HG03159 (cell line): ENCODE measurements around the gene CHAF1A.

Experiments
- ATAC-seq: cut with Tn5 transposase; IDR thresholded peaks from one replicate; pipeline ENCODE4 v1.9.1; 2021; ENCODE audit warnings: mild to moderate bottlenecking, moderate library complexity; ENCODE audit not compliant: unreplicated experiment

CHAF1A gene

DNA sequence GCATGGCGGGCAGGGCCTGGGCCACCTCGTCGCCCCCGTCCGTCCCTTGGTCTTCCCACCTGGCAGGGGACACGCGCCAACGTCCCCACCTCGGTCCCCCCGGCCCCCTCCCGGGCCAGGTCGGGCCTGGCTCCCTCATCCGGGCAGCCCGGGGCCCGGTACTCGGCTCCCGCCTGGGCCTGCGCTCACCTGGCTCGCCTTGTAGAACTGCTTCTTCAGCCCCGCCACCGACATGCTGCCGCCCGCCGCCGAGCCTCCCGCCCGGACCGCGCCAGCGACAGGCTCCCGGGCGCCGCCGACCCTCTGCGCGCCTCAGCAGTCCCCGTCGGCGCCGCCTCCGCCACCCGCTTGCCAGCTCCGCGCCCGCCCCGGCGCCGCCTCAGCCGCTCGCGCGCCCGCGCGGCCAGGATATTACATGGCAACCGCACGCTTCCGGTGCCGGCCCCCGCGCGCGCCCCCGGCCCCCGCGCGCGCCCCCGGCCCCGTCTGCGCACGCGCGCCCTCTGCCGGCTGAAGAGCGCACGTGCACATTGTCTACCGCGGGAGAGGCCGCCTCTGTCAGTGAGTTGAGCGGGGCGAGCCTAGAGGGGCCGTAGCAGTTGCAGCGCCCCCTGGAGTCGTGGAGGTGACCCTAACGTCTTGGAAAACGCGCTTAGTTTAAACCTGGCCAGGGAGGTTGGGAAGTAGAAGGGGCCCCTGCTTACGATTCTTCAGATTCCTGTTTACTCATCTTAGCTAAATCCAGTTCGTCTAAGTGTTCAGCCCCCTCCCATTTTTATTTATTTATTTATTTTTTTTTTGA is 2.1 kb upstream of the CHAF1A start, which contains the start of gene SH3GL1:
Gene SH3GL1, minus strand, starts transcription at position 413 of the 802 bp plus-strand sequence. Its CDS starts 179 bp downstream, at position 234.
- ATAC-seq, result peak; percentile 52

DNA sequence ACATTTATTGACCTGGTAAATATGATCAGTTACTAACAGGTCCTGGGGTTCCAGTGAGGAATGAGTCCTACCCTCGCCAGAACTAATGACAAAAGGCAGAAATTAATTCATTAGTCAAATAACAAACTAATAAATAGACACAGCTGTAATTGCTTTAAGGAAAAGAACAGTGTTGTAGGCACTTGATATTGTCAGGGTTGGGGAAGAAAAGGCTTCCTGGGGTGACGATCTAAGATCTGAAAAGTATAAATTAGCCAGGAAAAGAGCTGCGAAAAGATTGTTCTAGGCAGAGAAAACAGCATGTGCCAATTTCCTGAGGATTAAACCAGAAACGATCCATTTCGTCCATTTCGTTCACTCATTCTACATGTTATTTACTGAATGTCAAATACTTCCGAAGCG is 670 bp upstream of the CHAF1A start:
- no peak for ATAC-seq

DNA sequence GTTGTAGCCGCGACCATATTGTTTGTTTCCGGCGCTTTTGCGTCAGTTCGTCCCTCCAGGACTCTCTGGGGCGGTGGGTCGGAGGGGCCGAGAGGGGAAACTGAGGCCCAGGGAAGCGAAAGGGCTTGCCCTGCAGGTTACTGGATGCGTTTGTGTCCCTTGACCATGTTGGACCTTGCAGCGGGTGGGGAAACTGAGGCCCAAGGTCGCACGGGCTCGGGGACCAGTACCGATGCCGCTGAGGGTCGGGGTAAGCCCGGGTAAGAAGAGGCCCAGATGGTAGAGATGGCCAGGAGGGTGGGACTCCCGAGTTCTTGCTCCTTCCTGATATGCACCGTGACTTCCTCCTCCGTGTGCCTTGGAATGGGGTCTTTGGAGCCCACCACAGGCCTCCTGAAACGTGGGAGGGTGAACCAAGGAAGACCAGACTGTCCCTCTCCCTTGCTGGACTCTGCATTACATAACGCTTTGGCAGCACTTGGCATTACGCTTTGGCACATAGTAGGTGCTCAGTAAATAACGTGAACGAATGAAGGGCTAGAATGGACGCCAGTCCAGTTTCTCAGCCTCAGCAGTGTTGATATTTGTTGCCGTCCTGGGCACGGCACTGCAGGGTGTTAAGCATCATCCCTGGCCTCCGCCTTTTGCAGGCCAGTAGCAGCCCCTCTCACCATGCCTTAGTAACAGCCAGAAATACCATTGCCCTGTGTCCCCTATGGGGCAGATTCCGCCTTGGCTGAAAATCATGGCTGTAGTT is 743 bp downstream of the CHAF1A start:
- no peak for ATAC-seq

DNA sequence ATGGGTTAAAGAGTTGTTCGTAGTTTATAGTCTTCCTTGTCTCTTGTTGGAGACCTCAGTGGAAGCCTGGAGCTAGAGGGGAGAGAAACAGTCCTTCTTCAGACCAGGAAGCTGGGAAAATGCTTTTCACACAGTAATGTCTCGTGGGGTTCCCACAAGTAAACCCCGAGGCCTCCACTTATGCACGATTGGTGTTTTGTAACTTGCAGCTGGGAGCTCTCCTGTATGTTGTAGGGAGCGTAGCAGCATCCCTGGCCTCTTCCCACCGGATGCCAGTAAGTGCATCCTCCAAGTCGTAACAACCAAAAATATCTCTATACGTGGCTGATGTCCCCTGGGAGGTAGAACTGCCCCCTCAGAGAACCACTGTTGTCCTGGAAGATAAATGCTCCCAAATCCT is 3.5 kb downstream of the CHAF1A start:
- ATAC-seq, result no peak

DNA sequence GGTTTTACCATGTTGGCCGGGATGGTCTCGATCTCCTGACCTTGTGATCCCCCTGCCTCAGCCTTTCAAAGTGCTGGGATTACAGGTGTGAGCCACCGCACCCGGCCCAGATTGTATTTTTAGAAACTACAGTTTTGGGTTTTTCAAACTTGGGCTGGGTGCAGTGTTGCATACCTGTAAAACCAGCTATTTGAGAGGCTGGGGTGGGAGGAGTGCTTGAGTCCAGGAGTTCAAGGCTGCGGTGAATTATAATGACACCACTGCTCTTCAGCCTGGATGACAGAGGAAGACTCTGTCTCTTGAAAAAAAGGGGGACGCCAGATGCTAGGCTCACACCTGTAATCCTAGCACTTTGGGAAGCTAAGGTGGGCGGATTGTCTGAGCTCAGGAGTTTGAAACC is 4.2 kb downstream of the CHAF1A start:
- ATAC-seq, result no peak

DNA sequence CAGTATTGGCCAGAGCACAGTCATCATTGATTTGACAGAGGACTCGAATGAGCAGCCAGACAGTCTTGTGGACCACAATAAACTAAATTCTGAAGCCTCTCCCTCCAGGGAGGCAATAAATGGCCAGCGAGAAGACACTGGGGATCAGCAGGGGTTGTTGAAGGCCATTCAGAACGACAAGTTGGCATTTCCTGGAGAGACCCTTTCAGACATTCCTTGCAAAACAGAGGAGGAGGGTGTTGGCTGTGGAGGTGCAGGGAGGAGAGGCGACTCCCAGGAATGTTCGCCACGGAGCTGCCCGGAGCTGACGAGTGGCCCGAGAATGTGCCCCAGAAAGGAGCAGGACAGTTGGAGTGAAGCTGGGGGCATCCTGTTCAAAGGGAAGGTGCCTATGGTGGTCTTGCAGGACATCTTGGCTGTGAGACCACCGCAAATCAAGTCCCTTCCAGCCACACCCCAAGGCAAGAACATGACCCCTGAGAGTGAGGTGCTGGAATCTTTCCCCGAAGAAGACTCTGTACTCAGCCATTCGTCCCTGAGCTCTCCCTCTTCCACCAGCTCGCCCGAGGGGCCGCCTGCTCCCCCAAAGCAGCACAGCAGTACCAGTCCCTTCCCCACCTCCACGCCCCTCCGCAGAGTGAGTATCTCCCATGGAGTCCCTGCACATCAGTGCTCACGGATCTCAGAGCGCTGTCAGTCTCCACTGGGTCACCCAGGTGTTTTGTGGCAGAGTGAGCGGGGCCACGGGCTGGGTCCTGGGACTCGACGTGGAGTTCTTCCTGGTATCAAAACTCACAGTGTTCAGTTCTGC is 6.9 kb downstream of the CHAF1A start:
- ATAC-seq, result no peak

DNA sequence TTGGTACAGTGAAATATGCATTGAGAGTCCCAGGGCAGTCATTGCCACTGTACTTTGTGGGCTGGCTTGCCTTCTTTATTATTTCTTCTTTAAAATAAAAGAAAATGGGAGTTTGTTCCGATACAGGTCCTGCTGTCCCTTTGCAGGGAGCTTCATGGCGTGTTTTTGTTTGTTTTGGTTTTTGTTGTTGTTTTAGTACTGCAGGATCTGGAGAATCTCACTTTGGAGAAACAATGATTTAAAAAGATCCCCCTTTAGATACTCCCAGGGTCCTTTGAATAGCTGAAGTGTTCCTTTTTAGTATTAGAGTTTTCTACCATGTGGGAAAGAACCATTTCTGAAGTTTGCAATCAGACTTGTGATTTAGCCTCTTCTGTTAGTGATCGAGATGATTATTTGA is 11.1 kb downstream of the CHAF1A start:
- no peak for ATAC-seq

DNA sequence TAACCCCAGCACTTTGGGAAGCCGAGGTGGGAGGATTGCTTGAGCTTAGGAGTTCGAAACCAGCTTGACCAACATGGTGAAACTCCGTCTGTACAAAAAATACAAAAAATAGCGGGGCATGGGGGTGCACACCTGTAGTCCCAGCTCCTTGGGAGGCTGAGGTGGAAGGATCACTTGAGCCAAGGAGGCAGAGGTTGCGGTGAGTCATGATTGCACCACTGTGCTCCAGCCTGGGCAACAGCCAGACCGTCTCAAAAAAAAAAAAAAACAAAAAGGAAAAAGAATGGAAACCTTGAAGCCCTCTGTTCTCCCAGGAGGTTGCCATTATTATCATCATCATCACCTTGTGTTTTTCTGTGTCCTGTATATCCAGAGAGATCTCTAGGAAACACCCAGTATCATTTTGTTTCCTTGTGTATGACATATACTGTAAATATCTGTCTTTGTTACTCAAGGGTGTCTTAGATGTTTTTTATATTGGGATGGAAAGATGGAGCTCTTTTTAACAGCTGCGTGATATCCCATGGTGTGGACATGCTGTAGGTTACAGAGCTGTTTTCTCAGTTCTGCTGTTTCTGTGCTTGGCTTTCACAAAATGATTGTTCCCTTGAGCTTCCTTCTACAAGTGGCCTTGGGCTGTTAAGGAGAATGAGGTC is 11.8 kb downstream of the CHAF1A start:
- no peak for ATAC-seq

DNA sequence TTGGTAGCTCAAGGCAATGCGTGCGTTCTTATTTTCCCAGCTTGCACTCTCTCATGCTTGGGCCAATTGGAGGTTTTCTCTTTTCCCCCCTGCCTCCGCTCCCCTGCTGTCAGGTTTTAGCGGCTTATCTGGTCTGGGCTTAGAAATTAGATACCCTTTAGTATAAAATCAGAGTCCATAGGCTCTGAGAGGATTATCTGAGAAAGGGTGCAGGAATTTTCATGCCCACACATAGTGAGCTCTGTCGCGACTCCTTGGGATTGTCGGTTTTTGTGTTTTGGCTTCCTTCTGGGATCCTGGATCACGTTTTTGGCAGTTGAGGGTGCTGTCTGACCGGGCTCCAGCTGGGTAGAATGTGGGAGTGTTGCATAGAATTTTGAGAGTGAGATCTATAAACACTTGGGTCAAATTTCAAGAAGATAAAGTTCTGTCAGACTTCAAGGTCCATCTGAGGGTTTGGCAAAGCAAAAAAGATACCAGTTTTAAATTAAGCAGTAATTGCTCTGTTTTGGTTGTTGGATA is 12.4 kb downstream of the CHAF1A start:
- no peak for ATAC-seq

DNA sequence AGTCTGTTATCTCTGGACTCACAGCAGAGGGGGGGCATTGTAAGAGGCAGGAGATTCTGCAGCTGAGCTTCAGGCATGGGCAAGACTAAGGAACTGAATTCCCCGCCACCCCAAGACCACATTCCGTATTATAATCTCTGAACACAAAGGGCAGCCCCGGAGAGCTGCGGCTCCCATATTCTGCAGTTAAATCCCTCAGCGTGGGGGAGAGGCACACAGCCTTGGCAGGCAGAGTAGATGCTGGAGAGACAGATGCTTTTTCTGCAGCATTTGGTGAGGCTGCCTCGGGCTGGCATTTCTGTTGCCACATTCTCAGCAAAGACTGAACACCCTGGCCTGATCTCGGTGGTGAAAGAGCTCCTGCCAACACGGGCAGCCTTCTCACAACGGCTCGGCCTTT is 12.9 kb downstream of the CHAF1A start:
- ATAC-seq, result no peak

DNA sequence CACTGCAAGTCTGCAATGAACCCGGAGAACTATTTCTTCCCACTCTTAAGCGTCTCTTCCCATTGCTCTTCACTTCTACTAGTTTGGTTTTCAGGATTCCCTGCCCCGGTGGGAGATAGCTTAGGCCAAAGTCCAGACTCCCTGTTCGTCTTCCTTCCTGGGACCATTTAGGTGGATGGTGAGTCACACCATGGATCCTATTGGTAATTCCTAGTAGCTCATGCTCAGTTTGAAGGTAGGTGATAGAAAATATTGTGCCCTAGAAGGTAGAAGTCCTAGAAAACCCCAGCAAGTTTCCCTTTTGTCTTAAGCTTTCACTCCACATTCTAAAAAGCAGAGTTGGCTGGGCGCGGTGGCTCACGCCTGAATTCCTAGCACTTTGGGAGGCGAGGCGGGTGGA is 13.8 kb downstream of the CHAF1A start:
- ATAC-seq, result no peak

DNA sequence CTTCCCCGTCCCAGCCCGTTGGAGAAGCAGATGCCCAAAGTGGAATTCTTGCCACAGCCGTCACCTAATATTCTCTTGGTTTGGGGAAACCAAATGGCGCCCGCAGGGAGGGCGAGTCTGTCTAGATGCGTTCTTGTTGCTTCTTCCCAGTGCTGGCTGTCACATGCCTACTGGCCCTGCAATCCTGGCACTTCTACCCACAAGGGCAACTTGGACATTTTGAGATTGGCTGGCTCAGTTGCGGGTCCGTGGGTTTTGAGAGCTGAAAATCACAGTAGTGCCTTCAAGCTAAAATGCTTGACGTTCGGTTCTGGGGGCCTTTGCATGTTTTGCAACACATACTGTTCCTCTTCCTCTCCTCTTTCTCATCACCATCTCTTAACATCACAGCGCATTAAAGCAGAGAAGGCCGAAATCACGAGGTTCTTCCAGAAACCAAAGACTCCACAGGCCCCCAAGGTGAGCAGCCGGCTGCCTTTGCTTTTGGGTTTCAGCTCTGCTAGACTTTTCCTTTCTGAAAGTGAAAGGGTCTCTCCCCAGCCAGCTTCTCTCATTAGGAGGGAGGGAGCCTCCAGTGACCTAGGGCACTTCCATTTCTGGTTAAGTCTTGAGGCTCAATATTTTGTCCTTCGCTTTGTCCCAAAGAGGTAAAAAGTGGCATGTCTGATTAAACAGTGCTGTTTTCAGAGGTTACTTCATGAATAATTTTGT is 21.1 kb downstream of the CHAF1A start:
- ATAC-seq, result no peak

DNA sequence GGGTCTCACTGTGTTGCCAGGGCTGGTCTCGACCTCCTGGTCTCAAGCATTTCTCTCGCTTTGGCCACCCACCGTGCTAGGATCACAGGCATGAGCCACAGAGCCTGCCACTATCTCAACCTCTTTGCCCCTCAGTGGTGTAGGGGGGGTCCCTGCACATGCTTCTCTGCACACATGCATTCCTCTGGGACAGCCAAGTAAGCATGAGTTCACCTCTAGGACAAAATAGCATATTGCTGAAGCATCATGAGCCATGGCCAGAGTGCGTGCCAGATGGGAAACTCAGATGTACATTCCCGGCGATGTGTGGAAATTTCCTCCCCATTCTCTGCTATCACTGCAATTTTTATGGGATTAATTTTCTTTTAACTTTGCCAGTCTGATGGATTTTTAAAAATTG is 23.1 kb downstream of the CHAF1A start:
- no peak for ATAC-seq

DNA sequence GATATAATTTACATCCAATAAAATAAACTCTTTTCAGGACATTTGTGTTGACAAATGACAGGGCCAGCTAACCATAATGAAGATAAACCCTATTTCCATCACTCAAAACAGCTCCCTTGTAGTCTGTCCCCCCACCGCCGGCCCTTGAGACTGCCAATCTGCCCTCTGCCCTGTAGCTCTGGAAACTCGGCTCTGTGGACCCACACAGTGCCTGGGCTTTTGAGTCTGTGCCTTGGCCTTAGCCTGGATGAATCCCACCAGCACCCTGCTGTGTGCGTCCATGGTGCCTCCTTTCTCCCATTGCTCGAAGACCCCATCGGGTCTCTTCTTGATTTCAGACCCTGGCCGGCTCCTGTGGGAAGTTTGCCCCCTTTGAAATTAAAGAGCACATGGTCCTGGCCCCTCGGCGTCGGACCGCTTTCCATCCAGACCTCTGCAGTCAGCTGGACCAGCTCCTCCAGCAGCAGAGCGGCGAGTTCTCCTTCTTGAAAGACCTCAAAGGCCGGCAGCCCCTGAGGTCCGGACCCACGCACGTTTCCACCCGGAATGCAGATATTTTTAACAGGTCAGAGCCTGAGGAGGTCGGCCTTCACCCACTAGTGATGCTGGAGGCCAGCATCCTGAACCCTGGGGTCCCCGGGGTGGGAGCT is 26.0 kb downstream of the CHAF1A start:
- no peak for ATAC-seq

DNA sequence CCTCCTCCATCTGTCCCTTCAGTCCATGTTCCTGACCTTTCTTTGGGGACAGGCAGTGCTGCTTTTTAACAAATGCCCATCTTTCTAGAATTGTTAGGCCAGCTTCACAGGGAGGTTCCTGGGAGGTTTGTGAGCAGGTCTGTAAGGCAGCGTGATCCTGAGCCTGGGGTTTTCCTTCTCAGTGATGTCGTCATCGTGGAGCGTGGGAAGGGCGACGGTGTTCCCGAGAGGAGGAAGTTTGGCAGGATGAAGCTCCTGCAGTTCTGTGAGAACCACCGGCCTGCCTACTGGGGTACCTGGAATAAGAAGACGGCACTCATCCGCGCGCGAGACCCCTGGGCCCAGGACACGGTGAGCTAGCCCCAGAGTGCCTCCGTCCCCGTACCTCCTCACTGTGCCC is 26.8 kb downstream of the CHAF1A start:
- ATAC-seq, result no peak

DNA sequence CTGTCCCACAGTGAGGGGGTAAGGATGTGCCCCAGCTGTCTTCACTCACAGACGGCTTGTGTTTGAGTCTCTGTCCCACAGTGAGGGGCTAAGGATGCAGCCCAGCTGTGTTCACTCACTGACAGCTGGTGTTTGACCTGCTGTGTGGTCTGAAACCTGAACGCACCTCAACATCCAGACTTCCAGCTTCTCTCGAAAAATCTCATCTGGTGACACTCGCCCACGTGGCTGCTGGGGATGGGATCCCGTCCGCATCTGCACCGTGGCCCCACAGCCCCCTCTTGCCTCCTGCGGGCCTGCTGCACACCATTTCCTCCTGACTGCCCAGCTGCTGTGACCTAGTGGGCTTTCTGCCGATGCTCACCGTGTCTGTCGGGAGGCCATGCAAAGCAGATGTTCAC is 27.3 kb downstream of the CHAF1A start:
- ATAC-seq, result no peak

DNA sequence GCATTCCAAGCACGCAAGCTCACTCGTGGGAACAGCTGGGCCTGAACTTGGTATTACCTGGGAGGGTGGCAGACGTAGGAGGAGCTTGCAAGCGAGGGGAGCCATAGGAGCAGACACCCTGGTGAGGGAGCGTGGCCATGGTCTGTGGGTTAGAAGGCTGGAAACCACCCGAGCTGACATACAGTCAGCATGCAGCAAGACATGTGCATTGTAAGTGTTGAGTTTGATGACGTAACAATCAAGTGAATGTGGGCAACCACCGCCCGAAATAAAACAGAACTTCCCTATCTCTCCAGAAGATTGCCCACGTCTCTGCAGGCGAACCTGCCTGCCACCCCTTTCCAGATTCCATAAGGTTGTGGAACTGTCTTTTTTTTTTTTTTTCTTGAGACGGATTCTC is 28.3 kb downstream of the CHAF1A start:
- no peak for ATAC-seq

DNA sequence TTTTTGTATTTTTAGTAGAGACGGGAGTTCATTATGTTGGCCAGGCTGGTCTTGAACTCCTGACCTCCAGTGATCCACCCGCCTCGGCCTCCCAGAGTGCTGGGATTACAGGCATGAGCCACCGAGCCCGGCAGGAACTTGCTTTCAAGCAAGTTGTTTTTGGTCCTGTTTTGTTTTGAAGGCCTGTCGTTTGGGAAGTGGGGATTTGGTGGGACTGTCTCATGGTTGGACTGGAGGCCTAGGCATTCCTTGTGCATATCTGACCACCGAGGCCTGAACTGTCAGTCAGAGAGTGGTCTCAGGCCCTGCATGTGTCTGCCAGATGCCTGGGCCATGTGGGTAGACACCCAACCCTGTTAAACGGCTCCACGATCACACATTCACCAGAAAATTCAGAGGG is 28.9 kb downstream of the CHAF1A start:
- no peak for ATAC-seq

DNA sequence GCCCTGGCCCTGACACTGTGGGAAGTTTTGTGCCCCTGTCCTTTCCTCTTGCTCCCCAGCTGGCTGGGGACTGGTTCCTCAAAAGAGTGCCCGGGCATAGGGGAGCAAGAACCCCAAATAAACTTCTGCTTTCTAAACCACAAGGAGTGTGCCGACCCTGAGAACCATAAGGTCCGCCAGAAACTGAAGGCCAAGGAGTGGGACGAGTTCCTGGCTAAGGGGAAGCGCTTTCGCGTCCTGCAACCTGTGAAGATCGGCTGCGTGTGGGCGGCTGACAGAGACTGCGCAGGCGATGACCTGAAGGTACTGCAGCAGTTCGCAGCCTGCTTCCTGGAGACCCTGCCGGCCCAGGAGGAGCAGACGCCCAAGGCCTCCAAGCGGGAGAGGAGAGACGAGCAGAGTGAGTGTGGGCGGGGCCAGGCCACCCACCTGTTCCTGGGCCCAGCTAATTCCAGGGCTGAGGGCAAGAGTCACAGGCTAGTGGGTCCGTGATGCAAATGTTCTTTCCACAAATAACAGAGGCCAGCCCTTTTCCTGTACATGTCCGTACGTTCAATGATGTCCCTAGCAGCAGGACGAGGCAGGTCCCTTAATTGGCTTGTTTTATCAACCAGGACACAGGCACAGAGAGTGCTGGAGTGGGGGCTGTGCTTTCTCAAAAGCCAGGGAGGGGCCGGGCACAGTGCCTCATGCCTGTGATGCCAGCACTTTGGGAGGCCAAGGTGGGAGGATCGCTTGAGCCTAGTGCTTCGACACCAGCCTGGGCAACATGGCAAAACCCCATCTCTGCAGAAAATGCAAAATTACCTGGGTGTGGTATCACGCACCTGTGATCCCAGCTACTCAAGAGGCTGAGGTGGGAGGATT is 29.6 kb downstream of the CHAF1A start:
- no peak for ATAC-seq
